ENCODE data around the gene DNAH2. TPM values are rescaled to one million over a fixed set of nuclear protein-coding genes. Genes with fewer than 3 reads are reported as not detected.

DNAH2 gene
- total and polyA plus RNA-seq, 2 of the 13 experiments (the other 11 are each of a cell fraction or from before 2014, with no cell fraction given): not detected

GRCh38 chr17:7841915-7842379 lies 124.4 kb downstream of the DNAH2 start (continued):
- no peak for TF ChIP-seq ZNF496 (CRISPR knock-in tag; IDR thresholded peaks at IDR 0.05; ENCODE audit: insufficient replicate concordance)
- TF ChIP-seq ARID3A (IDR thresholded peaks at IDR 0.05; ENCODE audit: low read depth, low read length): no peak
- TF ChIP-seq RXRB (CRISPR knock-in tag; IDR thresholded peaks at IDR 0.05; ENCODE audit: borderline replicate concordance): no peak
- TF ChIP-seq ZC3H4 (CRISPR knock-in tag; IDR thresholded peaks at IDR 0.05; ENCODE audit: borderline replicate concordance): 0 out of 2 replicates have a peak, but pooled peaks have one; percentile 32
- no peak for TF ChIP-seq NFIC (IDR thresholded peaks at IDR 0.05; ENCODE audit: low read length)
- TF ChIP-seq SNAPC5 (CRISPR knock-in tag; IDR thresholded peaks at IDR 0.05; ENCODE audit: borderline replicate concordance): no peak
- TF ChIP-seq ZNF652 (CRISPR knock-in tag; IDR thresholded peaks at IDR 0.05; ENCODE audit: borderline replicate concordance, low read depth): peak; percentile 99
- TF ChIP-seq FOXM1 (CRISPR knock-in tag; IDR thresholded peaks at IDR 0.05): no peak
- TF ChIP-seq MNT (IDR thresholded peaks at IDR 0.05): no peak; the same call in 1 of the 2 replicates
- peak; percentile 87 for TF ChIP-seq AGO2 (optimal IDR thresholded peaks at IDR 0.05; ENCODE audit: low read depth, low read length)
- TF ChIP-seq GABPA (IDR thresholded peaks at IDR 0.05; ENCODE audit: low read depth, low read length): no peak
- 0 out of 2 replicates have a peak, but pooled peaks have one; percentile 50 for TF ChIP-seq GABPA (CRISPR knock-in tag; IDR thresholded peaks at IDR 0.05; ENCODE audit: low read depth)
- no peak for TF ChIP-seq ZNF75D (CRISPR knock-in tag; IDR thresholded peaks at IDR 0.05; ENCODE audit: borderline replicate concordance)
- TF ChIP-seq SRSF4 (IDR thresholded peaks at IDR 0.05; ENCODE audit: low read depth, low read length, poor library complexity, severe bottlenecking): no peak
- TF ChIP-seq ZNF230 (CRISPR knock-in tag; IDR thresholded peaks at IDR 0.05): no peak
- TF ChIP-seq MEF2D (CRISPR knock-in tag; IDR thresholded peaks at IDR 0.05): no peak
- peak; percentile 34 for TF ChIP-seq HNRNPK (IDR thresholded peaks at IDR 0.05; ENCODE audit: low read depth, low read length, poor library complexity, severe bottlenecking)
- TF ChIP-seq KDM4B (CRISPR knock-in tag; IDR thresholded peaks at IDR 0.05): no peak
- no peak for TF ChIP-seq POLR2AphosphoS2 (IDR thresholded peaks at IDR 0.05; ENCODE audit: low read depth, low read length)
- TF ChIP-seq GMEB2 (CRISPR knock-in tag; IDR thresholded peaks at IDR 0.05; ENCODE audit: low read depth): no peak
- TF ChIP-seq MBNL3 (CRISPR knock-in tag; conservative IDR thresholded peaks at IDR 0.05): no peak
- no peak for TF ChIP-seq ZNF724P (CRISPR knock-in tag; IDR thresholded peaks at IDR 0.05; ENCODE audit: borderline replicate concordance)
- no peak for TF ChIP-seq HDAC2 (CRISPR knock-in tag; IDR thresholded peaks at IDR 0.05)
- no peak for TF ChIP-seq CSRNP2 (CRISPR knock-in tag; conservative IDR thresholded peaks at IDR 0.05; ENCODE audit: low read depth)
- TF ChIP-seq ZNF562 (CRISPR knock-in tag; IDR thresholded peaks at IDR 0.05; ENCODE audit: borderline replicate concordance): no peak
- no peak for TF ChIP-seq ZNF20 (CRISPR knock-in tag; IDR thresholded peaks at IDR 0.05)
